Mesendoderm (in vitro differentiated cells): Measurements from ENCODE around the gene CACNA2D4.

ENCODE experiments used
- DNase-seq: peaks from one replicate; pipeline ENCODE4 v3.0.0; 2013
- H2AK5ac ChIP-seq: 2 replicates; pipeline ENCODE4 v1.6.1; 2013; ENCODE audit warnings: low read length, inconsistent platforms
- H2BK120ac ChIP-seq: 2 replicates; pipeline ENCODE4 v1.6.1; 2013; ENCODE audit warnings: low read depth, mild to moderate bottlenecking, low read length, moderate library complexity, mixed read lengths
- H2BK15ac ChIP-seq: replicated peaks from 2 replicates; pipeline ENCODE4 v1.6.1; 2013; ENCODE audit warnings: low read depth, mild to moderate bottlenecking, moderate library complexity
- H2BK5ac ChIP-seq: 2 replicates; pipeline ENCODE4 v1.6.1; 2013; ENCODE audit warnings: low read length, inconsistent platforms
- H3K18ac ChIP-seq: 2 replicates; pipeline ENCODE4 v1.6.1; 2013; ENCODE audit warnings: mild to moderate bottlenecking, low read length, mixed read lengths
- H3K23ac ChIP-seq: one replicate; pipeline ENCODE4 v1.6.1; 2013; ENCODE audit warnings: low read length
- H3K27ac ChIP-seq: 2 replicates; pipeline ENCODE4 v1.5.1; 2013; ENCODE audit warnings: low read depth, mild to moderate bottlenecking, inconsistent platforms, low read length, moderate library complexity
- H3K27me3 ChIP-seq: 2 replicates; pipeline ENCODE4 v1.6.1; 2013; ENCODE audit warnings: low read length, control low read depth, mild to moderate bottlenecking, inconsistent platforms; ENCODE audit not compliant: insufficient read depth, poor library complexity
- H3K36me3 ChIP-seq: 2 replicates; pipeline ENCODE4 v1.6.1; 2013; ENCODE audit warnings: low read length, inconsistent platforms; ENCODE audit not compliant: control insufficient read depth, insufficient read depth
- H3K4ac ChIP-seq: one replicate; pipeline ENCODE4 v1.6.1; 2013; ENCODE audit warnings: low read depth, mild to moderate bottlenecking, low read length, moderate library complexity
- H3K4me1 ChIP-seq: 2 replicates; pipeline ENCODE4 v1.6.1; 2013; ENCODE audit warnings: low read depth, low read length, inconsistent platforms; ENCODE audit not compliant: control insufficient read depth
- H3K4me2 ChIP-seq: 2 replicates; pipeline ENCODE4 v1.6.1; 2013; ENCODE audit warnings: low read length
- H3K4me3 ChIP-seq: 2 replicates; pipeline ENCODE4 v1.5.1; 2013; ENCODE audit warnings: mild to moderate bottlenecking, low read length
- H3K56ac ChIP-seq: one replicate; pipeline ENCODE4 v1.6.1; 2013; ENCODE audit warnings: low read length
- H3K79me1 ChIP-seq: 2 replicates; pipeline ENCODE4 v1.6.1; 2013; ENCODE audit warnings: low read length, inconsistent platforms
- H3K79me2 ChIP-seq: 2 replicates; pipeline ENCODE4 v1.6.1; 2013; ENCODE audit warnings: mild to moderate bottlenecking, low read length; ENCODE audit not compliant: control insufficient read depth, insufficient read depth
- H3K9ac ChIP-seq: 2 replicates; pipeline ENCODE4 v1.6.1; 2013; ENCODE audit warnings: low read length, inconsistent platforms
- H4K5ac ChIP-seq: one replicate; pipeline ENCODE4 v1.6.1; 2013; ENCODE audit warnings: low read length
- H4K8ac ChIP-seq: one replicate; pipeline ENCODE4 v1.6.1; 2013; ENCODE audit warnings: low read depth, mild to moderate bottlenecking, control low read depth, low read length, moderate library complexity
- WGBS: extraction: QIAGEN DNeasy Blood & Tissue Kit; methylation state at CpG from one replicate; pipeline ENCODE4 v1.1.7; 2013; ENCODE audit warnings: low lambda C conversion rate, missing lambda C conversion rate; ENCODE audit not compliant: insufficient coverage; ENCODE audit errors: extremely low coverage; 5-methylcytosine and 5-hydroxymethylcytosine counted together

CACNA2D4 gene

DNA sequence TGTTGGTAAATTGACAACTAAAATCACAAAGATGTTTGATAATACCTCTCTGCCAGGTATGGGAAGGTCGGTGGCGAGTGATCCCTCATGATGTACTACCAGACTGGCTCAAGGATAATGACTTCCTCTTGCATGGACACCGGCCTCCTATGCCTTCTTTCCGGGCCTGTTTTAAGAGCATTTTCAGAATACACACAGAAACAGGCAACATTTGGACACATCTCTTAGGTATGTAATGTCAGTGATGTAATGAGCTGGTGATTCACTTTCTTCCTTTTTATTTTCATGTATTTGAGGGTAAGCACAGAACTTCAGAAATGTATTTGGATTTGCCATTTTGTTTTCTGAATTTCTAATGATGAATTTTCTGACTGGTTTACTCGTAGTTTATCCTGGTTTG, 140.7 kb downstream of the CACNA2D4 start:
- no peak overlapping the region for H3K4ac ChIP-seq
- WGBS, result no CpG with 5 or more reads among the region's 5 CpGs
- no peak overlapping the region for H3K27ac ChIP-seq
- H2BK5ac ChIP-seq, result no peak overlapping the region
- no peak overlapping the region for H3K23ac ChIP-seq
- H2BK120ac ChIP-seq, result no peak overlapping the region
- no peaks in the 10 kb centered on the region for H3K36me3 ChIP-seq
- H3K4me2 ChIP-seq, result no peak overlapping the region
- H2AK5ac ChIP-seq, result no peak overlapping the region
- H3K4me3 ChIP-seq, result no peak overlapping the region
- H3K27me3 ChIP-seq, result no peaks in the 10 kb centered on the region
- H2BK15ac ChIP-seq, result no peak overlapping the region
- peaks cover 12% of the 10 kb centered on the region for H3K4me1 ChIP-seq
- peaks cover 2% of the 10 kb centered on the region for H3K79me2 ChIP-seq
- peaks cover 7% of the 10 kb centered on the region for H3K79me1 ChIP-seq
- no peak for DNase-seq
- H3K9ac ChIP-seq, result no peak overlapping the region
- no peak overlapping the region for H3K18ac ChIP-seq
- H4K5ac ChIP-seq, result no peak overlapping the region
- no peak overlapping the region for H4K8ac ChIP-seq
- H3K56ac ChIP-seq, result no peak overlapping the region

GRCh38 chr12:1776170-1776921, 142.1 kb downstream of the CACNA2D4 start:
- Histone ChIP-seq H2BK15ac (no peak overlapping the region), H3K23ac (no peak overlapping the region), H2AK5ac (no peak overlapping the region), H3K79me2 (peaks cover 2% of the 10 kb centered on the region), H3K4ac (no peak overlapping the region), H3K79me1 (peaks cover 7% of the 10 kb centered on the region), H3K9ac (no peak overlapping the region), H2BK5ac (no peak overlapping the region), H4K8ac (no peak overlapping the region), H4K5ac (no peak overlapping the region), H3K18ac (no peak overlapping the region), H3K36me3 (no peaks in the 10 kb centered on the region), H2BK120ac (peak overlapping the region; percentile 61), H3K56ac (no peak overlapping the region), H3K4me3 (no peak overlapping the region), H3K27ac (peak overlapping the region; percentile 22), H3K4me1 (peaks cover 6% of the 10 kb centered on the region), H3K27me3 (no peaks in the 10 kb centered on the region), H3K4me2 (no peak overlapping the region)
- WGBS, result no CpG with 5 or more reads among the region's 4 CpGs
- DNase-seq, result peak; percentile 92

DNA sequence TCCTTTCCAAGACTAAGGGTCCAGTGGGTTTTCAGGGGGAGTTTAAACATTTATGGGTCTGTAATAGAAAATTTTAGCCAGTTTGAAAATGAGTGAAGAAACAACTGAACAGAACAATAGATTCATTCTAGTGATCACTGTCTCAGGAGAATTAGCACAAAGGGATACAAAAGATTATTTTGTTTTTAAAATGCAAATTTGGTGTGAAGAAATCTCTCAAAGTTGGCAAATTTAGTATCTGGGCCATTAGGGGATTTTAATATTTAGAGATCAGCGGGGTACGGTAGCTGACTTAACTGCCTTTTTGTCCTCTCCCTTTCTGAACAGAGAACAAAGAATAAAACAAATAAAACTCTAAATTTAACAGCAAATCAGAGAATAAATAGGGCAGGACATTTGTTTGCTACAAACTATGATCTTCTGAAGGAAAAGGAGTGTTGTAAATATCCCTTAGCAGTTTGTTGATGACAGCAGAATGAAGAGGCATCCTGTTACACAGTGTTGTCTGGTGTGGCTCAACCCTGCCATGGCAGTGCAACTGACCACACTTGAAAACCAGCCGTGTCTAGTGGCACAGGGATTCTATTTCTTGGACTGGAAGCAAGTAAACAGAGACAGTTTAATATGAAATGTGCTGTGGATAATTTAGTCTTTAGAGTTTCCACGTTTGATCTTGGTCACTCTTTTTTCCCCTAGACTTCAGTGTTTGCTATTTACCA, 144.4 kb downstream of the CACNA2D4 start:
- H3K4me1 ChIP-seq, result peaks cover 6% of the 10 kb centered on the region
- no peaks in the 10 kb centered on the region for H3K27me3 ChIP-seq
- peaks cover 2% of the 10 kb centered on the region for H3K79me2 ChIP-seq
- H4K5ac ChIP-seq, result no peak overlapping the region
- H3K18ac ChIP-seq, result no peak overlapping the region
- no peak overlapping the region for H3K4ac ChIP-seq
- H3K9ac ChIP-seq, result no peak overlapping the region
- no peak overlapping the region for H3K23ac ChIP-seq
- H2BK120ac ChIP-seq, result no peak overlapping the region
- no peaks in the 10 kb centered on the region for H3K36me3 ChIP-seq
- H2AK5ac ChIP-seq, result no peak overlapping the region
- no peak overlapping the region for H3K4me3 ChIP-seq
- H3K27ac ChIP-seq, result no peak overlapping the region
- WGBS, result no CpG with 5 or more reads among the region's 4 CpGs
- no peak overlapping the region for H4K8ac ChIP-seq
- H3K56ac ChIP-seq, result no peak overlapping the region
- peaks cover 6% of the 10 kb centered on the region for H3K79me1 ChIP-seq
- no peak overlapping the region for H2BK5ac ChIP-seq
- H2BK15ac ChIP-seq, result no peak overlapping the region
- no peak overlapping the region for H3K4me2 ChIP-seq
- DNase-seq, result no peak

GRCh38 chr12:1769809-1770494, 148.5 kb downstream of the CACNA2D4 start:
- H3K56ac ChIP-seq, result no peak overlapping the region
- no peak overlapping the region for H3K4me3 ChIP-seq
- no peak overlapping the region for H4K8ac ChIP-seq
- no peak overlapping the region for H2BK120ac ChIP-seq
- peaks cover 6% of the 10 kb centered on the region for H3K79me1 ChIP-seq
- H3K27me3 ChIP-seq, result no peaks in the 10 kb centered on the region
- H3K18ac ChIP-seq, result no peak overlapping the region
- no peak overlapping the region for H3K9ac ChIP-seq
- DNase-seq, result peak; percentile 68
- peaks cover 2% of the 10 kb centered on the region for H3K79me2 ChIP-seq
- H2BK5ac ChIP-seq, result no peak overlapping the region
- no peak overlapping the region for H3K4ac ChIP-seq
- H2BK15ac ChIP-seq, result no peak overlapping the region
- H4K5ac ChIP-seq, result no peak overlapping the region
- no CpG with 5 or more reads among the region's 8 CpGs for WGBS
- H3K4me1 ChIP-seq, result no peaks in the 10 kb centered on the region
- H3K4me2 ChIP-seq, result no peak overlapping the region
- no peaks in the 10 kb centered on the region for H3K36me3 ChIP-seq
- H3K23ac ChIP-seq, result no peak overlapping the region
- H2AK5ac ChIP-seq, result no peak overlapping the region
- H3K27ac ChIP-seq, result no peak overlapping the region

- Histone ChIP-seq H2BK120ac (no peak overlapping the region), H3K9ac (no peak overlapping the region), H3K27me3 (no peaks in the 10 kb centered on the region), H3K23ac (no peak overlapping the region), H3K4me2 (no peak overlapping the region), H3K79me1 (peaks cover 4% of the 10 kb centered on the region), H2AK5ac (no peak overlapping the region), H3K56ac (no peak overlapping the region), H3K36me3 (no peaks in the 10 kb centered on the region), H4K8ac (no peak overlapping the region), H3K27ac (no peak overlapping the region), H2BK5ac (no peak overlapping the region), H2BK15ac (no peak overlapping the region), H3K4ac (no peak overlapping the region), H3K79me2 (no peaks in the 10 kb centered on the region), H4K5ac (no peak overlapping the region), H3K18ac (no peak overlapping the region), H3K4me3 (no peak overlapping the region), H3K4me1 (no peaks in the 10 kb centered on the region)
- DNase-seq, result no peak
- no CpG with 5 or more reads among the region's 1 CpG for WGBS
Measured at GRCh38 chr12:1768615-1769014, 149.8 kb downstream of the CACNA2D4 start.
